NT2/D1 (cell line): ENCODE measurements around the gene MAJIN.

Experiments used
- SUZ12 ChIP-seq: IDR thresholded peaks from 2 replicates; pipeline ENCODE4 v1.6.1; 2011; ENCODE audit not compliant: insufficient read length, insufficient read depth; ENCODE audit errors: extremely low read depth
- YY1 ChIP-seq: IDR thresholded peaks from 2 replicates; pipeline ENCODE4 v1.6.1; 2011; ENCODE audit not compliant: insufficient read length, insufficient read depth
- ZNF274 ChIP-seq: IDR thresholded peaks from 2 replicates; pipeline ENCODE4 v1.6.1; 2011; ENCODE audit warnings: mild to moderate bottlenecking, low read depth, low read length

GRCh38 chr11:64894070-64894811 lies 77.7 kb downstream of the MAJIN start:
- no peak for TF ChIP-seq YY1
- no peak for TF ChIP-seq ZNF274
- TF ChIP-seq SUZ12, result no peak
